CD1c-positive myeloid dendritic cell (primary cell): ENCODE data around the gene SMCR8.
"Not testable (repeated sequence)": the region's sequence is repeated elsewhere in the genome, so short reads cannot be mapped to it uniquely, and the experiment has no call there.

ENCODE experiments used
- DNase-seq: peaks from one replicate; pipeline ENCODE4 v3.0.0-alpha.2; 2016; ENCODE audit errors: extremely low spot score

Gene SMCR8

DNA sequence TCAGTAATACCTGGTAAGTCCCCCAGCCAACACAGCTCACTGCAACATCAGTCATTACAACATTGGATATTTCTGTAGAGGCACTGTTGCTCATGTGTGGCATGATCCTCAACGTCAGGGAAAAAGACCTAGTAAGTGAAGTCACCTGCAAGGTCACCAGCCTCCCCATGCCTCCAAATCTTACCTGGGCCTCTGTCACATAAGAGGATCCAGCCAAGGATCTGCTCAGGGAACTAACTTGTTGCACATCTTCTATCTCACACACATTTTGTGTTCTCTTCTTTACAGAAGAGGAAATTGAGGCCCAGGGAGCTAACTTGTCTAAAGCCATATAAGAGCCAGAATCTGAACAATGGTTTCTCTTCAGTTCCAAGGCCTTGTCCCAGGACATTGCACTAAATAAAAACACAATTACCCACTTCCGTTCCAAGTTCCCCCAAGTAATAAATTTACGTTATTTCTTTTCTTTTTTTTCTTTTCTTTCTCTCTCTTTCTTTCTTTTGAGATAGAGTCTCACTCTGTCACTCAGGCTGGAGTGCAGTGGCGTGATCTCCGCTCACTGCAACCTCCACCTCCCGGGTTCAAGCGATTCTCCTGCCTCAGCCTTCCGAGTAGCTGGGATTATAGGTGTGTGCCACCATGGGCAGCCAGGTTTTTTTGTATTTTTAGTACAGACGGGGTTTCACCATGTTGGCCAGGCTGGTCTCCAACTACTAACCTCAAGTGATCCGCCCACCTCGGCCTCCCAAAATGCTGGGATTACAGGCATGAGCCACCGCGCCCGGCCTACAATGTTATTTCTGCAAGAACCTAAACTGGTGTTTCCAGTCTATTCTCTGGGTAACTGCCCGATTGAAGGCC lies 47.0 kb downstream of the SMCR8 start:
- DNase-seq, result no peak

GRCh38 chr17:18362698-18363100 lies 47.6 kb downstream of the SMCR8 start:
- DNase-seq, result no peak

GRCh38 chr17:18363101-18364049 lies 48.3 kb downstream of the SMCR8 start, which contains the start of gene SHMT1:
SHMT1 (minus strand) TSS chr17:18363550; CDS start chr17:18355981, 7,569 bp downstream.
- DNase-seq, result peak; percentile 95

DNA sequence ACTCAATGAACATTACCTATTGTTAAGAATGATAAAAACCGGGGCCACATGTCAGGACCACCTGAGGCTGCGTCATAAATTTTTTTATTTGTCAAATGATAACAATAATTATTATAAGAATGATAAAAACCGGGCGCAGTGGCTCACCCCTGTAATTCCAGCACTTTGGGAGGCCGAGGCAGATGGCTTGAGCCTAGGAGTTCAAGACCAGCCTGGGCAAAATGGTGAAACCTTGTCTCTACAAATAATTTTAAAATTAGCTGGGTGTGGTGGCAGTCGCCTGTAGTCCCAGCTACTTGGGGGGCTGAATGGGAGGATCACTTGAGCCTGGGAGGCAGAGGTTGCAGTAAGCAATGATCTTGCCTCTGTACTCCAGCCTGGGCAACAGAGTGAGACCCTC lies 49.1 kb downstream of the SMCR8 start:
- DNase-seq, result no peak

GRCh38 chr17:18368946-18369345 lies 53.9 kb downstream of the SMCR8 start:
- no peak for DNase-seq

DNA sequence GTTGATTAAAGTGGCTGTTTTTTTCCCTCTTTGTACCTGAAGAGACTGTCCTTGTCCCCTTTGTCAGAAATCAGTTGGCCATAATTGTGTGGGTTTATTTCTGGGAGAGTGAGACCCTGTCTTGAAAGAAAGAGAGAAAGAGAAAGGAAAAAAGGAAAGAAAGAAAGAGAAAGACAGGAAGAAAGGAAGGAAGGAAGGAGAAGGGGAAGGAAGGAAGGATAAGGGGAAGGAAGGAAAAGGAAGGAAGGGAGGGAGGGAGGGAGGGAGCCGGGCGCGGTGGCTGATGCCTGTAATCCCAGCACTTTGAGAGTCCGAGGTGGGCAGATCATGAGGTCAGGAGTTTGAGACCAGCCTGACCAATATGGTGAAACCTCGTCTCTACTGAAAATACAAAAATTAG lies 55.7 kb downstream of the SMCR8 start:
- DNase-seq, result no peak

DNA sequence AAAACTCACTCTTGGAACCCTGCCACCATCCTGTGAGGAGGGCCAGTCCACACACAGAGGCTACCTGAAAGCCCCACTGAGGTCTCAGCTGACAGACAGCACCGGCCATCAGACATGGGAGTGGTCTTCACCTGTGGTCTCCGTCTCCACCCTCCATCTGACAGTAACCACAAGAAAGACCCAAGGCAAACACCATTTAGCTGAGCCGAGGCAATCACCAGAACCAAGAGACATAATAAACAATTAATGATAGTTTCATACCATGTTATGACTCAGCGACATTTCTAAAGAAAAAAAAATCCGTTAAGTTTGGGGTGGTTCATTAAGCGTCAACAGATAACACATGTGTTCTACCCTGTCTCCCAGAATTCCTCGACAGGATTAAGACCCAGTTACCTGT lies 56.4 kb downstream of the SMCR8 start:
- DNase-seq, result no peak

DNA sequence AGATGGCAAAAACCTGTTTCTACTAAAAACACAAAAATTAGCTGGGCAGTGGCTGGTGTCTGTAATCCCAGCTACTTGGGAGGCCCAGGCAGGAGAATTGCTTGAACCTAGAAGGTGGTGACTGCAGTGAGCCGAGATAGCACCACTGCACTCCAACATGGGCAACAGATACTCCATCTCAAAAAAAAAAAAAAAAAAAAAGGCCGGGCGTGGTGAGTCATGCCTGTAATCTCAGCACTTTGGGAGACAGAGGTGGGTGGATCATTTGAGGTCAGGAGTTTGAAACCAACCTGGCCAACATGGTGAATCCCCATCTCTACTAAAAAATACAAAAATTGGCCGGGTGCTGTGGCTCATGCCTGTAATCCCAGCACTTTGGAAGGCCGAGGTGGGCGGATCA lies 58.1 kb downstream of the SMCR8 start:
- DNase-seq, result not testable (repeated sequence)

DNA sequence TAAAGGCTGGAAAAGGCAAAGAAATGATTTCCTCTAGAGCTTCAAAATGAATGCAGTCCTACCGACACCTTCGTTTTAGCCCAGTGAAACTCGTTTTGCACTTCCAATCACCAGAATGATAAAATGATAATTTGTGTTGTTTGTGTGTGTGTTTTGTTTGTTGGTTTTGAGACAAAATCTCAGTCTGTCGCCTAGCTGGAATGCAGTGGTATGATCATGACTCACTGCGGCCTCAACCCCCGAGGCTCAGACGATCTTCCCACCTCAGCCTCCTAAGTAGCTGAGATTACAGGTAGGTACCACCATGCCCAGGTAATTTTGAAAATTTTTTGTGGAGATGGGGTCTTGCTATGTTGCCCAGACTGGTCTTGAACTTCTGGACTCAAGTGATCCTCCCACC lies 59.1 kb downstream of the SMCR8 start:
- DNase-seq, result no peak
